Measurements from ENCODE around the gene WNT11.

Gene WNT11

DNA sequence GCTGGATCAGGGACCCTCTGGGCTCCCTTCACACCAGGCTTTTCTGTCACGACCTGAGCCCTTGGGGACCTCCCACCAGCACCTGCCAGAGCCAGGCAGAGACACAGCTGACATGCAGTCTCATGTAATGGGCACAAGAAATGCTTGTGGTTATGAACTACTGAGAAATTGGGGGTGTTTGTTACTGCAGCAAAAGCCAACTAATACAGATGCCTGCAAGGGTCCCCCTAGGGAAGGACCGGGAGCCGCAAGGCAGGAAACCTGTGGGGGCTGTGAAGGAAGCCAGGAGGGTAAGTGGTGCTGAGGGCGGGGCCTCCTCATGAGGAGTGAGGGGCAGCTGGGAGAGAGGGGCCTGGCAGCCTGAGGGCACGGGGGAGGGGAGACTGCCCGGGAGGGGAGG, 16.6 kb downstream of the WNT11 start:
- Histone ChIP-seq H3K27ac (ENCODE audit: low read length) (no peak overlapping the region), H3K27me3 (ENCODE audit: control insufficient read depth, insufficient read depth, low read length) (no peaks in the 10 kb centered on the region), H3K9me3 (ENCODE audit: control insufficient read depth, insufficient read depth, low read length) (no peaks in the 10 kb centered on the region), H3K36me3 (ENCODE audit: control insufficient read depth, insufficient read depth, low read length) (no peaks in the 10 kb centered on the region), H3K4me3 (ENCODE audit: low read length) (no peak overlapping the region), H3K4me1 (ENCODE audit: control insufficient read depth, insufficient read depth, low read length) (no peaks in the 10 kb centered on the region)
- DNase-seq (ENCODE audit: low read depth, low spot score): no peak
- no CpG with 5 or more reads among the region's 6 CpGs for WGBS (ENCODE audit: insufficient coverage, insufficient read length)

GRCh38 chr11:76188873-76189272, 17.4 kb downstream of the WNT11 start:
- Histone ChIP-seq H3K27ac (ENCODE audit: low read length) (no peak overlapping the region), H3K4me1 (ENCODE audit: control insufficient read depth, insufficient read depth, low read length) (no peaks in the 10 kb centered on the region), H3K36me3 (ENCODE audit: control insufficient read depth, insufficient read depth, low read length) (no peaks in the 10 kb centered on the region), H3K27me3 (ENCODE audit: control insufficient read depth, insufficient read depth, low read length) (no peaks in the 10 kb centered on the region), H3K4me3 (ENCODE audit: low read length) (no peak overlapping the region), H3K9me3 (ENCODE audit: control insufficient read depth, insufficient read depth, low read length) (no peaks in the 10 kb centered on the region)
- WGBS (ENCODE audit: insufficient coverage, insufficient read length): no CpG with 5 or more reads among the region's 4 CpGs
- DNase-seq (ENCODE audit: low read depth, low spot score): no peak

GRCh38 chr11:76186776-76187279, 19.5 kb downstream of the WNT11 start:
- Histone ChIP-seq H3K4me1 (ENCODE audit: control insufficient read depth, insufficient read depth, low read length) (no peaks in the 10 kb centered on the region), H3K27ac (ENCODE audit: low read length) (no peak overlapping the region), H3K9me3 (ENCODE audit: control insufficient read depth, insufficient read depth, low read length) (no peaks in the 10 kb centered on the region), H3K4me3 (ENCODE audit: low read length) (no peak overlapping the region), H3K36me3 (ENCODE audit: control insufficient read depth, insufficient read depth, low read length) (no peaks in the 10 kb centered on the region), H3K27me3 (ENCODE audit: control insufficient read depth, insufficient read depth, low read length) (no peaks in the 10 kb centered on the region)
- no peak for DNase-seq (ENCODE audit: low read depth, low spot score)
- no CpG with 5 or more reads among the region's 21 CpGs for WGBS (ENCODE audit: insufficient coverage, insufficient read length)

DNA sequence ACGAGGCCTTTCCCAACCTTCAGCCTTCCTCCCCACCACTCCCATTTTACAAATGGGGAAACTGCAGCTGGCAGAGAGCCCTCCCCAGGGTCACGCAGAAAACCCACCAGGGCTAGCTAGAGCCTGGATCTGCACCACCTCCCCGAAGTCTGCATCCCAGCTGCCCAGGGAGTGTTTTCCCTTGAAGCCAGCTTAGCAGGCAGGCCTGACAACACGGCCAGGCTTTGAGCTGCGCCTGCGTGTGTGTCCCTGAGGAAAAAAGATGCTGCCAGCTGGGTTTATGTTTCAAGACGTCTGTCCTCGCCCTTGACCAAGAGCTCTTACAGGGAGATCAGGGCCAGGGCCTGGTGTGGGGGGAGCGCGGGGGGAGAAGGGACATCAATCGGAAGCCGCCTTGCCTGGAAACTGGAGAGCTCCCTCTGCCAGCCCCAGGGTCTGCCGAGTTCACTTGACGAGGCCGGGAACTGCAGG, 20.3 kb downstream of the WNT11 start:
- Histone ChIP-seq H3K36me3 (ENCODE audit: control insufficient read depth, insufficient read depth, low read length) (no peaks in the 10 kb centered on the region), H3K4me3 (ENCODE audit: low read length) (no peak overlapping the region), H3K27ac (ENCODE audit: low read length) (no peak overlapping the region), H3K4me1 (ENCODE audit: control insufficient read depth, insufficient read depth, low read length) (no peaks in the 10 kb centered on the region), H3K9me3 (ENCODE audit: control insufficient read depth, insufficient read depth, low read length) (no peaks in the 10 kb centered on the region), H3K27me3 (ENCODE audit: control insufficient read depth, insufficient read depth, low read length) (no peaks in the 10 kb centered on the region)
- no peak for DNase-seq (ENCODE audit: low read depth, low spot score)
- WGBS (ENCODE audit: insufficient coverage, insufficient read length): no CpG with 5 or more reads among the region's 15 CpGs

- Histone ChIP-seq H3K9me3 (ENCODE audit: control insufficient read depth, insufficient read depth, low read length) (no peaks in the 10 kb centered on the region), H3K27ac (ENCODE audit: low read length) (no peak overlapping the region), H3K4me3 (ENCODE audit: low read length) (no peak overlapping the region), H3K4me1 (ENCODE audit: control insufficient read depth, insufficient read depth, low read length) (no peaks in the 10 kb centered on the region), H3K27me3 (ENCODE audit: control insufficient read depth, insufficient read depth, low read length) (no peaks in the 10 kb centered on the region), H3K36me3 (ENCODE audit: control insufficient read depth, insufficient read depth, low read length) (no peaks in the 10 kb centered on the region)
- no CpG with 5 or more reads among the region's 10 CpGs for WGBS (ENCODE audit: insufficient coverage, insufficient read length)
- no peak for DNase-seq (ENCODE audit: low read depth, low spot score)
Observed at GRCh38 chr11:76185511-76185910, 20.8 kb downstream of the WNT11 start.

- Histone ChIP-seq H3K4me3 (ENCODE audit: low read length) (no peak overlapping the region), H3K9me3 (ENCODE audit: control insufficient read depth, insufficient read depth, low read length) (no peaks in the 10 kb centered on the region), H3K27me3 (ENCODE audit: control insufficient read depth, insufficient read depth, low read length) (no peaks in the 10 kb centered on the region), H3K36me3 (ENCODE audit: control insufficient read depth, insufficient read depth, low read length) (no peaks in the 10 kb centered on the region), H3K4me1 (ENCODE audit: control insufficient read depth, insufficient read depth, low read length) (no peaks in the 10 kb centered on the region), H3K27ac (ENCODE audit: low read length) (no peak overlapping the region)
- DNase-seq (ENCODE audit: low read depth, low spot score): no peak
- no CpG with 5 or more reads among the region's 7 CpGs for WGBS (ENCODE audit: insufficient coverage, insufficient read length)
Observed at GRCh38 chr11:76184551-76184993, 21.7 kb downstream of the WNT11 start.

DNA sequence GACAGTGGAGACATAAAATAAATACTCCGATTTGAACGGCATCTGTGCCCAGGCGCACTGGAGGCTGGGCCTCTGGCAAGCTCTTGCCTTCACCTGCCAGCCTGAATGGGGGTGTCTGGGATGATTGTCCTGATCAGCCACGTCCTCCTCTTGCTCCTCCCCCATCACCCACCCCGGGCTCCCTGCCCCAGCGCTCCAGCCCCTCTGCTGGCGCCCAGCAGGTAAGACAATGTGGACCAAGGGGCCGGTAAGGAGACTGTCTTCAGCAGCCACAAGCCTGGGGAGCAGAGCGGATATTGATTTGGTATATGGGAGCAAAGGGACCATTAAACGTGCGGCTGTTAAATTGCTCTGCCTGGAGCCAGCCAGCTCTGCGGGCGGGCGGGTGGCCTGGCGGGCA, 24.9 kb downstream of the WNT11 start:
- H3K9me3 ChIP-seq (ENCODE audit: control insufficient read depth, insufficient read depth, low read length): no peaks in the 10 kb centered on the region
- no peak overlapping the region for H3K27ac ChIP-seq (ENCODE audit: low read length)
- H3K36me3 ChIP-seq (ENCODE audit: control insufficient read depth, insufficient read depth, low read length): no peaks in the 10 kb centered on the region
- H3K4me1 ChIP-seq (ENCODE audit: control insufficient read depth, insufficient read depth, low read length): no peaks in the 10 kb centered on the region
- no peak overlapping the region for H3K4me3 ChIP-seq (ENCODE audit: low read length)
- no peaks in the 10 kb centered on the region for H3K27me3 ChIP-seq (ENCODE audit: control insufficient read depth, insufficient read depth, low read length)
- no peak for DNase-seq (ENCODE audit: low read depth, low spot score)
- whole genome bisulfite sequencing (ENCODE audit: insufficient coverage, insufficient read length): no CpG with 5 or more reads among the region's 15 CpGs

DNA sequence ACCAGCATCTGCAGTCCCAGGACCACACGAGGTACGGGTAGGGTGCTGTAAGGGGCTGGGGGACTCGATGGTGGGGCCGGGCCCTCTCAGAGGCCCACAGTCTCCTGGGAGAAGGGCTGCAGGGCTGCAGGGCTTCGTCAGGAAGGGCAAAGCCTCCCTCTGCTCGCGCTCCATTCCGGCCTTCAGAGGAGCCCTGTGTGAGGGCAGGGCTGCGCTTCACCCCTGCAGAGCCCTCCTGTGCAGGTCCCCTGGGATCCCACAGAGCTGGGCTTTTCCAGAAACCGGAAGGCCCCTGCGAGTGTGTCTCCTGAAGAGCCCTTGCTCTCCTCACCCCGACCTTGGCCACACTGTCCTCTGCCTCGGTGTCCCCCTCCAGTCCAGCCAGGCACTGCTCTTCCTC, 27.2 kb downstream of the WNT11 start:
- Histone ChIP-seq H3K4me1 (ENCODE audit: control insufficient read depth, insufficient read depth, low read length) (peaks cover 3% of the 10 kb centered on the region; the same call in 1 of the 2 replicates), H3K27me3 (ENCODE audit: control insufficient read depth, insufficient read depth, low read length) (no peaks in the 10 kb centered on the region)
- no peak for DNase-seq (ENCODE audit: low read depth, low spot score)

GRCh38 chr11:76177250-76177686, 29.0 kb downstream of the WNT11 start:
- Histone ChIP-seq H3K4me3 (ENCODE audit: low read length) (no peak overlapping the region), H3K9me3 (ENCODE audit: control insufficient read depth, insufficient read depth, low read length) (no peaks in the 10 kb centered on the region), H3K4me1 (ENCODE audit: control insufficient read depth, insufficient read depth, low read length) (peaks cover 3% of the 10 kb centered on the region; the same call in 1 of the 2 replicates), H3K27ac (ENCODE audit: low read length) (no peak overlapping the region), H3K27me3 (ENCODE audit: control insufficient read depth, insufficient read depth, low read length) (no peaks in the 10 kb centered on the region), H3K36me3 (ENCODE audit: control insufficient read depth, insufficient read depth, low read length) (no peaks in the 10 kb centered on the region)
- DNase-seq (ENCODE audit: low read depth, low spot score): no peak
- WGBS (ENCODE audit: insufficient coverage, insufficient read length): no CpG with 5 or more reads among the region's 6 CpGs

More for the DNA sequence above, 27.2 kb downstream of the WNT11 start:
- H3K4me3 ChIP-seq (ENCODE audit: low read length): no peak overlapping the region
- H3K27ac ChIP-seq (ENCODE audit: low read length): no peak overlapping the region
- WGBS (ENCODE audit: insufficient coverage, insufficient read length): no CpG with 5 or more reads among the region's 13 CpGs
- H3K9me3 ChIP-seq (ENCODE audit: control insufficient read depth, insufficient read depth, low read length): no peaks in the 10 kb centered on the region
- no peaks in the 10 kb centered on the region for H3K36me3 ChIP-seq (ENCODE audit: control insufficient read depth, insufficient read depth, low read length)

- H3K27ac ChIP-seq (ENCODE audit: low read length): no peak overlapping the region
- H3K4me1 ChIP-seq (ENCODE audit: control insufficient read depth, insufficient read depth, low read length): peaks cover 3% of the 10 kb centered on the region; the same call in 1 of the 2 replicates
- H3K4me3 ChIP-seq (ENCODE audit: low read length): no peak overlapping the region
- no peak for DNase-seq (ENCODE audit: low read depth, low spot score)
- H3K9me3 ChIP-seq (ENCODE audit: control insufficient read depth, insufficient read depth, low read length): no peaks in the 10 kb centered on the region
- WGBS (ENCODE audit: insufficient coverage, insufficient read length): no CpG with 5 or more reads among the region's 9 CpGs
- no peaks in the 10 kb centered on the region for H3K36me3 ChIP-seq (ENCODE audit: control insufficient read depth, insufficient read depth, low read length)
- no peaks in the 10 kb centered on the region for H3K27me3 ChIP-seq (ENCODE audit: control insufficient read depth, insufficient read depth, low read length)
Observed at GRCh38 chr11:76176463-76176862, 29.8 kb downstream of the WNT11 start.

- WGBS (ENCODE audit: insufficient coverage, insufficient read length): no CpG with 5 or more reads among the region's 4 CpGs
- no peak for DNase-seq (ENCODE audit: low read depth, low spot score)
- Histone ChIP-seq H3K4me3 (ENCODE audit: low read length) (no peak overlapping the region), H3K27ac (ENCODE audit: low read length) (no peak overlapping the region), H3K4me1 (ENCODE audit: control insufficient read depth, insufficient read depth, low read length) (peaks cover 3% of the 10 kb centered on the region; the same call in 1 of the 2 replicates), H3K36me3 (ENCODE audit: control insufficient read depth, insufficient read depth, low read length) (no peaks in the 10 kb centered on the region), H3K9me3 (ENCODE audit: control insufficient read depth, insufficient read depth, low read length) (no peaks in the 10 kb centered on the region), H3K27me3 (ENCODE audit: control insufficient read depth, insufficient read depth, low read length) (no peaks in the 10 kb centered on the region)
Observed at GRCh38 chr11:76175783-76176182, 30.5 kb downstream of the WNT11 start.

Measured in iPS DF 6.9 (cell line).